ENCODE measurements around the gene ANXA10.

ANXA10 gene

GRCh38 chr4:168167714-168168284 is 75.5 kb downstream of the ANXA10 start:
- Histone ChIP-seq H3K9me3 (ENCODE audit: control extremely low read depth in 1 of 5, control insufficient read depth in 4 of 5, insufficient read depth in 2 of 5, low read depth in 1 of 5, low read length in 4 of 5) (no peaks in the 10 kb centered on the region), H3K4me1 (ENCODE audit: control extremely low read depth in 1 of 4, control insufficient read depth in 4 of 4, insufficient read depth in 4 of 4, low read length in 3 of 4) (no peaks in the 10 kb centered on the region), H3K27ac (ENCODE audit: insufficient read depth in 1 of 2, low read depth in 1 of 2, low read length in 2 of 2, poor library complexity in 1 of 2, severe bottlenecking in 2 of 2) (no peak overlapping the region), H3K36me3 (ENCODE audit: control insufficient read depth in 4 of 4, insufficient read depth in 4 of 4, low read length in 3 of 4) (no peaks in the 10 kb centered on the region), H3K27me3 (replicated peaks in 2 of 5; ENCODE audit: control insufficient read depth in 4 of 5, insufficient read depth in 5 of 5, low read length in 4 of 5) (no peaks in the 10 kb centered on the region), H3K4me3 (ENCODE audit: control insufficient read depth in 1 of 7, extremely low read depth in 1 of 7, insufficient read depth in 4 of 7, low read depth in 2 of 7, low read length in 6 of 7) (no peak overlapping the region)
- 76% methylated on average over 5 of the region's 6 CpGs for WGBS (ENCODE audit: insufficient coverage)
- no peak for DNase-seq
- CTCF ChIA-PET, result no interaction called here
- POLR2A ChIA-PET, result no interaction called here

GRCh38 chr4:168174308-168174707 is 82.0 kb downstream of the ANXA10 start:
- Histone ChIP-seq H3K27me3 (replicated peaks in 2 of 5; ENCODE audit: control insufficient read depth in 4 of 5, insufficient read depth in 5 of 5, low read length in 4 of 5) (no peaks in the 10 kb centered on the region), H3K4me1 (ENCODE audit: control extremely low read depth in 1 of 4, control insufficient read depth in 4 of 4, insufficient read depth in 4 of 4, low read length in 3 of 4) (peaks cover 0 to 8% (median 0%) of the 10 kb centered on the region in 4 experiments), H3K36me3 (ENCODE audit: control insufficient read depth in 4 of 4, insufficient read depth in 4 of 4, low read length in 3 of 4) (no peaks in the 10 kb centered on the region), H3K9me3 (ENCODE audit: control extremely low read depth in 1 of 5, control insufficient read depth in 4 of 5, insufficient read depth in 2 of 5, low read depth in 1 of 5, low read length in 4 of 5) (peaks cover 0 to 2% (median 0%) of the 10 kb centered on the region in 5 experiments), H3K27ac (ENCODE audit: insufficient read depth in 1 of 2, low read depth in 1 of 2, low read length in 2 of 2, poor library complexity in 1 of 2, severe bottlenecking in 2 of 2) (no peak overlapping the region), H3K4me3 (ENCODE audit: control insufficient read depth in 1 of 7, extremely low read depth in 1 of 7, insufficient read depth in 4 of 7, low read depth in 2 of 7, low read length in 6 of 7) (no peak overlapping the region)
- WGBS (ENCODE audit: insufficient coverage), result 64% methylated on average over 5 of the region's 6 CpGs
- CTCF ChIA-PET, result no interaction called here
- POLR2A ChIA-PET, result no interaction called here
- DNase-seq, result no peak

GRCh38 chr4:168177546-168178149 is 85.3 kb downstream of the ANXA10 start:
- no peak for DNase-seq
- no peaks in the 10 kb centered on the region for H3K36me3 ChIP-seq (ENCODE audit: control insufficient read depth in 4 of 4, insufficient read depth in 4 of 4, low read length in 3 of 4)
- peaks cover 0 to 8% (median 0%) of the 10 kb centered on the region in 4 experiments for H3K4me1 ChIP-seq (ENCODE audit: control extremely low read depth in 1 of 4, control insufficient read depth in 4 of 4, insufficient read depth in 4 of 4, low read length in 3 of 4)
- no peaks in the 10 kb centered on the region for H3K27me3 ChIP-seq (replicated peaks in 2 of 5; ENCODE audit: control insufficient read depth in 4 of 5, insufficient read depth in 5 of 5, low read length in 4 of 5)
- no peak overlapping the region for H3K4me3 ChIP-seq (ENCODE audit: control insufficient read depth in 1 of 7, extremely low read depth in 1 of 7, insufficient read depth in 4 of 7, low read depth in 2 of 7, low read length in 6 of 7)
- no peak overlapping the region for H3K27ac ChIP-seq (ENCODE audit: insufficient read depth in 1 of 2, low read depth in 1 of 2, low read length in 2 of 2, poor library complexity in 1 of 2, severe bottlenecking in 2 of 2)
- 100% methylated on average over 1 of the region's 5 CpGs for WGBS (ENCODE audit: insufficient coverage)
- ChIA-PET CTCF (no interaction called here), POLR2A (no interaction called here)
- peaks cover 0 to 2% (median 0%) of the 10 kb centered on the region in 5 experiments for H3K9me3 ChIP-seq (ENCODE audit: control extremely low read depth in 1 of 5, control insufficient read depth in 4 of 5, insufficient read depth in 2 of 5, low read depth in 1 of 5, low read length in 4 of 5)

GRCh38 chr4:168183717-168184571 is 91.6 kb downstream of the ANXA10 start:
- Histone ChIP-seq H3K4me3 (ENCODE audit: control insufficient read depth in 1 of 7, extremely low read depth in 1 of 7, insufficient read depth in 4 of 7, low read depth in 2 of 7, low read length in 6 of 7) (no peak overlapping the region), H3K27ac (ENCODE audit: insufficient read depth in 1 of 2, low read depth in 1 of 2, low read length in 2 of 2, poor library complexity in 1 of 2, severe bottlenecking in 2 of 2) (no peak overlapping the region), H3K36me3 (ENCODE audit: control insufficient read depth in 4 of 4, insufficient read depth in 4 of 4, low read length in 3 of 4) (no peaks in the 10 kb centered on the region), H3K27me3 (replicated peaks in 2 of 5; ENCODE audit: control insufficient read depth in 4 of 5, insufficient read depth in 5 of 5, low read length in 4 of 5) (no peaks in the 10 kb centered on the region), H3K4me1 (ENCODE audit: control extremely low read depth in 1 of 4, control insufficient read depth in 4 of 4, insufficient read depth in 4 of 4, low read length in 3 of 4) (no peaks in the 10 kb centered on the region), H3K9me3 (ENCODE audit: control extremely low read depth in 1 of 5, control insufficient read depth in 4 of 5, insufficient read depth in 2 of 5, low read depth in 1 of 5, low read length in 4 of 5) (no peaks in the 10 kb centered on the region)
- 49% methylated on average over 3 of the region's 6 CpGs for WGBS (ENCODE audit: insufficient coverage)
- CTCF ChIA-PET, result interaction anchor here (1.5 kb wide), 1 partner anchor 738 kb away, joined by 4 read pairs; no protein-coding TSS in a partner anchor
- POLR2A ChIA-PET, result no interaction called here
- peak; percentile 31 to 64 (median 57) for DNase-seq

GRCh38 chr4:168188754-168189153 is 96.4 kb downstream of the ANXA10 start:
- ChIA-PET CTCF (interaction anchor here (0.9 kb wide), 1 partner anchor 522 kb away, joined by 3 read pairs; no protein-coding TSS in a partner anchor), POLR2A (no interaction called here)
- no peak overlapping the region for H3K4me3 ChIP-seq (ENCODE audit: control insufficient read depth in 1 of 7, extremely low read depth in 1 of 7, insufficient read depth in 4 of 7, low read depth in 2 of 7, low read length in 6 of 7)
- H3K36me3 ChIP-seq (ENCODE audit: control insufficient read depth in 4 of 4, insufficient read depth in 4 of 4, low read length in 3 of 4), result no peaks in the 10 kb centered on the region
- no CpG with 5 or more reads among the region's 1 CpG for WGBS (ENCODE audit: insufficient coverage)
- peak in 1 of 3 donors; percentile 21 for DNase-seq
- no peak overlapping the region for H3K27ac ChIP-seq (ENCODE audit: insufficient read depth in 1 of 2, low read depth in 1 of 2, low read length in 2 of 2, poor library complexity in 1 of 2, severe bottlenecking in 2 of 2)
- no peaks in the 10 kb centered on the region for H3K4me1 ChIP-seq (ENCODE audit: control extremely low read depth in 1 of 4, control insufficient read depth in 4 of 4, insufficient read depth in 4 of 4, low read length in 3 of 4)
- H3K27me3 ChIP-seq (replicated peaks in 2 of 5; ENCODE audit: control insufficient read depth in 4 of 5, insufficient read depth in 5 of 5, low read length in 4 of 5), result no peaks in the 10 kb centered on the region
- no peaks in the 10 kb centered on the region for H3K9me3 ChIP-seq (ENCODE audit: control extremely low read depth in 1 of 5, control insufficient read depth in 4 of 5, insufficient read depth in 2 of 5, low read depth in 1 of 5, low read length in 4 of 5)

GRCh38 chr4:168197926-168198325 is 105.6 kb downstream of the ANXA10 start:
- ChIA-PET POLR2A (no interaction called here), CTCF (no interaction called here)
- DNase-seq, result no peak
- H3K4me3 ChIP-seq (ENCODE audit: control insufficient read depth in 1 of 7, extremely low read depth in 1 of 7, insufficient read depth in 4 of 7, low read depth in 2 of 7, low read length in 6 of 7), result no peak overlapping the region
- H3K9me3 ChIP-seq (ENCODE audit: control extremely low read depth in 1 of 5, control insufficient read depth in 4 of 5, insufficient read depth in 2 of 5, low read depth in 1 of 5, low read length in 4 of 5), result peaks cover 0 to 7% (median 4%) of the 10 kb centered on the region in 5 experiments
- H3K36me3 ChIP-seq (ENCODE audit: control insufficient read depth in 4 of 4, insufficient read depth in 4 of 4, low read length in 3 of 4), result no peaks in the 10 kb centered on the region
- peaks cover 0 to 4% (median 0%) of the 10 kb centered on the region in 4 experiments for H3K4me1 ChIP-seq (ENCODE audit: control extremely low read depth in 1 of 4, control insufficient read depth in 4 of 4, insufficient read depth in 4 of 4, low read length in 3 of 4)
- H3K27me3 ChIP-seq (replicated peaks in 2 of 5; ENCODE audit: control insufficient read depth in 4 of 5, insufficient read depth in 5 of 5, low read length in 4 of 5), result no peaks in the 10 kb centered on the region
- no peak overlapping the region for H3K27ac ChIP-seq (ENCODE audit: insufficient read depth in 1 of 2, low read depth in 1 of 2, low read length in 2 of 2, poor library complexity in 1 of 2, severe bottlenecking in 2 of 2)
